H1 (cell line): ENCODE data around the gene DHRS3. TPM values are rescaled to one million over a fixed set of nuclear protein-coding genes. Genes with fewer than 3 reads are reported as not detected.

ENCODE experiments used
- CTCF ChIA-PET: fragments of 300-600 bp; sonication (Branson Sonifier 250); formaldehyde crosslinking; loops from one replicate; lab custom pipeline; 2021; ENCODE audit not compliant: partially characterized antibody; lab: Charles Lee
- POLR2A ChIA-PET: fragments of 300-600 bp; sonication (Branson Sonifier 250); formaldehyde crosslinking; loops from one replicate; lab custom pipeline; 2021; ENCODE audit warnings: inconsistent platforms; ENCODE audit not compliant: partially characterized antibody; lab: Charles Lee
- DNase-seq, 2 experiments: peaks; one replicate each; pipeline versions ENCODE4 v3.0.0 to v3.0.0-alpha.2; 2010 to 2022; ENCODE audit warnings: low spot score in 2 of 2, low read depth in 1 of 2, mixed read lengths in 1 of 2
- FAIRE-seq: peaks from 2 replicates; lab custom pipeline; 2011; peaks lifted over from hg19 to GRCh38; lab: Jason Lieb, UNC
- H2AFZ ChIP-seq: 2 replicates; pipeline ENCODE4 v1.8.1; 2012; ENCODE audit warnings: low read length, inconsistent platforms
- H2AK5ac ChIP-seq: 2 replicates; pipeline ENCODE4 v1.6.1; 2013; ENCODE audit warnings: low read depth, low read length
- H2BK120ac ChIP-seq: replicated peaks from 2 replicates; pipeline ENCODE3; 2013; ENCODE audit warnings: low read depth, low read length, inconsistent platforms
- H2BK12ac ChIP-seq: 2 replicates; pipeline ENCODE4 v1.6.1; 2013; ENCODE audit warnings: low read depth, low read length
- H2BK15ac ChIP-seq: 2 replicates; pipeline ENCODE4 v1.6.1; 2013; ENCODE audit warnings: low read length
- H2BK20ac ChIP-seq: 2 replicates; pipeline ENCODE4 v1.6.1; 2013; ENCODE audit warnings: low read length
- H2BK5ac ChIP-seq: 2 replicates; pipeline ENCODE4 v1.6.1; 2013; ENCODE audit warnings: low read depth, low read length
- H3K14ac ChIP-seq: 2 replicates; pipeline ENCODE4 v1.6.1; 2013; ENCODE audit warnings: inconsistent platforms; ENCODE audit not compliant: insufficient read length
- H3K18ac ChIP-seq: 2 replicates; pipeline ENCODE4 v1.6.1; 2013; ENCODE audit warnings: low read length; ENCODE audit errors: extremely low read depth
- H3K23ac ChIP-seq: 2 replicates; pipeline ENCODE4 v1.6.1; 2013; ENCODE audit warnings: inconsistent platforms; ENCODE audit not compliant: insufficient read length
- H3K23me2 ChIP-seq: 2 replicates; pipeline ENCODE4 v1.6.1; 2013; ENCODE audit warnings: low read depth, low read length
- H3K27ac ChIP-seq: 2 replicates; pipeline ENCODE4 v1.6.1; 2011; ENCODE audit warnings: low read depth, low read length, inconsistent platforms
- H3K27me3 ChIP-seq, 4 experiments: replicated peaks in 1 of 4; 1 replicate in 1 of 4; 2 replicates in 3 of 4; pipeline versions ENCODE4 v1.6.1 to v1.8.1; 2011 to 2013; ENCODE audit warnings: low read length in 3 of 4, mild to moderate bottlenecking in 3 of 4, inconsistent platforms in 2 of 4, mixed read lengths in 2 of 4, moderate library complexity in 1 of 4; ENCODE audit not compliant: control insufficient read depth in 3 of 4, insufficient read depth in 3 of 4; ENCODE audit errors: extremely low read depth in 1 of 4
- H3K36me3 ChIP-seq, 4 experiments: 2 replicates each; pipeline versions ENCODE4 v1.6.1 to v1.8.1; 2011 to 2013; ENCODE audit warnings: mild to moderate bottlenecking in 4 of 4, low read length in 3 of 4, moderate library complexity in 2 of 4, control low read depth in 1 of 4, inconsistent platforms in 1 of 4; ENCODE audit not compliant: insufficient read depth in 4 of 4, control insufficient read depth in 2 of 4
- H3K4ac ChIP-seq: replicated peaks from 2 replicates; pipeline ENCODE3; 2013; ENCODE audit warnings: low read length, low read depth, mixed read lengths, inconsistent platforms; ENCODE audit not compliant: insufficient read length
- H3K4me1 ChIP-seq, 4 experiments: replicated peaks in 1 of 4; 1 replicate in 1 of 4; 2 replicates in 3 of 4; pipeline versions ENCODE4 v1.6.1 to v1.8.1; 2011 to 2013; ENCODE audit warnings: low read length in 3 of 4, inconsistent platforms in 2 of 4, mixed read lengths in 1 of 4; ENCODE audit not compliant: insufficient read depth in 4 of 4, control insufficient read depth in 3 of 4
- H3K4me2 ChIP-seq, 2 experiments: 2 replicates each; pipeline versions ENCODE4 v1.6.1 to v1.8.1; 2011 to 2013; ENCODE audit warnings: low read depth in 2 of 2, low read length in 2 of 2, control low read depth in 1 of 2, inconsistent platforms in 1 of 2, mild to moderate bottlenecking in 1 of 2; ENCODE audit not compliant: insufficient read depth in 1 of 2
- H3K4me3 ChIP-seq, 4 experiments: fragments of 200-600, 300-600 bp in 1 of 4; sonication (generic), shearing (Covaris generic), sonication (Bioruptor Twin) in 1 of 4; 2 replicates each; pipeline versions ENCODE4 v1.5.1 to v1.8.1; 2011 to 2016; ENCODE audit warnings: low read length in 4 of 4, low read depth in 3 of 4, control low read depth in 2 of 4, inconsistent platforms in 2 of 4, mild to moderate bottlenecking in 2 of 4, mixed read lengths in 1 of 4, moderate library complexity in 1 of 4; ENCODE audit not compliant: insufficient read depth in 2 of 4; ENCODE audit errors: extremely low read depth in 1 of 4
- H3K56ac ChIP-seq: replicated peaks from 2 replicates; pipeline ENCODE3; 2013; ENCODE audit warnings: low read depth, mild to moderate bottlenecking, mixed read lengths, low read length, inconsistent platforms; ENCODE audit not compliant: insufficient read length
- H3K79me1 ChIP-seq: 2 replicates; pipeline ENCODE4 v1.6.1; 2013; ENCODE audit warnings: low read depth, low read length, control low read depth
- H3K79me2 ChIP-seq, 2 experiments: 2 replicates each; pipeline versions ENCODE4 v1.6.1 to v1.8.1; 2012 to 2013; ENCODE audit warnings: low read length in 2 of 2, mild to moderate bottlenecking in 2 of 2, inconsistent platforms in 1 of 2; ENCODE audit not compliant: insufficient read depth in 2 of 2, control insufficient read depth in 1 of 2
- H3K9ac ChIP-seq, 4 experiments: replicated peaks in 1 of 4; 1 replicate in 1 of 4; 2 replicates in 3 of 4; pipeline versions ENCODE4 v1.6.1 to v1.8.1; 2011 to 2013; ENCODE audit warnings: low read depth in 3 of 4, low read length in 3 of 4, control low read depth in 2 of 4, mild to moderate bottlenecking in 2 of 4, moderate library complexity in 2 of 4, inconsistent platforms in 1 of 4; ENCODE audit errors: extremely low read depth in 1 of 4
- H3K9me3 ChIP-seq, 2 experiments: 2 replicates each; pipeline versions ENCODE4 v1.6.1 to v1.8.1; 2012 to 2013; ENCODE audit warnings: mild to moderate bottlenecking in 2 of 2, moderate library complexity in 2 of 2, control low read depth in 1 of 2, inconsistent platforms in 1 of 2, low read depth in 1 of 2, low read length in 1 of 2, mixed read lengths in 1 of 2; ENCODE audit not compliant: insufficient read depth in 2 of 2
- H4K20me1 ChIP-seq, 2 experiments: replicated peaks in 1 of 2; 2 replicates each; pipeline versions ENCODE3 to v1.8.1; 2011 to 2013; ENCODE audit warnings: inconsistent platforms in 2 of 2, low read length in 2 of 2, mild to moderate bottlenecking in 1 of 2; ENCODE audit not compliant: insufficient read depth in 2 of 2, control insufficient read depth in 1 of 2
- H4K5ac ChIP-seq: 2 replicates; pipeline ENCODE4 v1.6.1; 2013; ENCODE audit warnings: low read length, low read depth, mixed read lengths, inconsistent platforms; ENCODE audit not compliant: insufficient read length
- H4K8ac ChIP-seq: 2 replicates; pipeline ENCODE4 v1.8.0; 2013; ENCODE audit warnings: mild to moderate bottlenecking, moderate library complexity, low read length, inconsistent platforms; ENCODE audit not compliant: insufficient read depth; ENCODE audit errors: extremely low read depth
- H4K91ac ChIP-seq: replicated peaks from 2 replicates; pipeline ENCODE3; 2013; ENCODE audit warnings: low read length, mixed read lengths, inconsistent platforms; ENCODE audit not compliant: insufficient read length
- CBX8 ChIP-seq: fragments of 300-800, 300-1000 bp; sonication (generic); IDR thresholded peaks from 2 replicates; pipeline ENCODE4 v1.7.1; 2016; ENCODE audit warnings: low read depth, low read length, borderline replicate concordance
- CREB1 ChIP-seq: IDR thresholded peaks from 2 replicates; pipeline ENCODE4 v1.6.1; 2012; ENCODE audit warnings: inconsistent platforms
- EZH2 ChIP-seq: fragments of 200-600 bp; sonication (generic); IDR thresholded peaks from 2 replicates; pipeline ENCODE4 v1.7.1; 2012; ENCODE audit warnings: low read depth, mild to moderate bottlenecking, moderate library complexity, low read length, inconsistent platforms; ENCODE audit not compliant: severe bottlenecking
- GABPA ChIP-seq: IDR thresholded peaks from 2 replicates; pipeline ENCODE4 v1.6.1; 2011; ENCODE audit warnings: mild to moderate bottlenecking, low read length, moderate library complexity, borderline replicate concordance; ENCODE audit not compliant: insufficient read depth
- JUN ChIP-seq: IDR thresholded peaks from 2 replicates; pipeline ENCODE4 v1.6.1; 2011; ENCODE audit warnings: low read depth, mild to moderate bottlenecking, improper control_type of control experiment, low read length
- NRF1 ChIP-seq: IDR thresholded peaks from 2 replicates; pipeline ENCODE4 v1.6.1; 2011; ENCODE audit warnings: mild to moderate bottlenecking, low read depth, low read length, improper control_type of control experiment
- PHF8 ChIP-seq: fragments of 200-600 bp; sonication (generic); conservative IDR thresholded peaks from 2 replicates; pipeline ENCODE4 v1.7.1; 2012; ENCODE audit warnings: low read depth, mild to moderate bottlenecking, inconsistent platforms, low read length, moderate library complexity
- RFX5 ChIP-seq: IDR thresholded peaks from 2 replicates; pipeline ENCODE4 v1.6.1; 2011; ENCODE audit warnings: low read depth, low read length, improper control_type of control experiment, borderline replicate concordance
- SUZ12 ChIP-seq: fragments of 200-600 bp; sonication (generic); IDR thresholded peaks from 2 replicates; pipeline ENCODE4 v1.6.1; 2012; ENCODE audit warnings: mild to moderate bottlenecking, inconsistent platforms, low read length, moderate library complexity, mixed read lengths
- TAF1 ChIP-seq: IDR thresholded peaks from 2 replicates; pipeline ENCODE4 v1.6.1; 2011; ENCODE audit warnings: mild to moderate bottlenecking, low read depth, low read length
- WGBS, 2 experiments: shearing (Covaris generic) in 1 of 2; methylation state at CpG; one replicate each; pipeline versions ENCODE4 v1.1.6 to v1.1.7; 2013 to 2015; ENCODE audit warnings: low lambda C conversion rate in 2 of 2, mixed read lengths in 2 of 2, inconsistent platforms in 1 of 2, low coverage in 1 of 2, missing lambda C conversion rate in 1 of 2; ENCODE audit not compliant: insufficient replicate concordance in 2 of 2, insufficient coverage in 1 of 2, insufficient read length in 1 of 2; ENCODE audit errors: extremely low coverage in 1 of 2, missing lambda C conversion rate in 1 of 2; 5-methylcytosine and 5-hydroxymethylcytosine counted together
- polyA plus RNA-seq, 7 experiments: library from polyadenylated mRNA; depleted of rRNA in 3 of 7; stranded (reverse) in 5 of 7; unstranded in 2 of 7; fragments of >200 nt in 5 of 7; fragments of 200-250 nt in 2 of 7; gene quantifications; 1 replicate in 5 of 7; 2 replicates in 1 of 7; 4 replicates in 1 of 7; pipeline versions ENCODE4 v1.2.1 to v1.2.3, GENCODE V29; 2011 to 2013; ENCODE audit warnings: missing spikeins in 2 of 7, mixed read lengths in 2 of 7
- total RNA-seq: library from RNA; stranded (reverse); fragmentation: NEBNext Ultra II Directional; extraction: Animal tissue kit (Norgen Biotek cat#: 25700); gene quantifications from 2 replicates; pipeline ENCODE4 v1.2.1, GENCODE V29; 2021

Gene DHRS3
- total and polyA plus RNA-seq, 2 of the 8 experiments (the other 6 are each of a cell fraction or from before 2014, with no cell fraction given): 32.5 to 36.4 TPM

DNA sequence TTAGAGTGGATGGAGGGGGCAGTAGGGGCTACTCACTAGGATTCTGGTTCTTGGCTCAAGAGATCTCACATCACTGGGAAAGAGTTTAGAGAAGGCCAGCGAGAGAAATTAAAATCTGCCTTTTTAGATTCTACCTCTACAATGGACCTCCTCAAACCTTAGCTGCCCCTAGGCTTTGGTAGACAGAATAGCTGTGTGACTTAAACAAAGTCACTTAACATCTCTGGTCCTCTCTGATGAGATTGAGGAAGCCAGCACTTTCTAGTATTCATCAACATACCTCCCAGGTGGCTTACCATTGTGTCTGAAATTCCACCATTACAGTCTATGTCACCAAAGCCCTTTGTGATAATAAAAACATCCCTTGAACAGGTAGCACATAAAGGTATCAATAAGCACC is 44.5 kb upstream of the DHRS3 start:
- no peak overlapping the region for H3K14ac ChIP-seq
- H3K9me3 ChIP-seq: no peaks in the 10 kb centered on the region
- POLR2A ChIA-PET: no interaction called here
- H4K20me1 ChIP-seq: no peaks in the 10 kb centered on the region
- no peak overlapping the region for H2AFZ ChIP-seq
- H3K4ac ChIP-seq: no peak overlapping the region
- H2BK15ac ChIP-seq: no peak overlapping the region
- H3K79me1 ChIP-seq: no peaks in the 10 kb centered on the region
- 90% methylated on average over 1 of the region's 1 CpG; no CpG with 5 or more reads in 1 of the 2 experiments for WGBS, 2 experiments
- H2AK5ac ChIP-seq: no peak overlapping the region
- no peaks in the 10 kb centered on the region; the same call in 1 of the 2 replicates for H3K23me2 ChIP-seq
- no peak overlapping the region for H3K56ac ChIP-seq
- no peak overlapping the region for H3K4me2 ChIP-seq
- H2BK12ac ChIP-seq: no peak overlapping the region
- H3K9ac ChIP-seq: no peak overlapping the region
- H4K91ac ChIP-seq: no peak overlapping the region
- no peak for DNase-seq
- H2BK120ac ChIP-seq: no peak overlapping the region
- no peaks in the 10 kb centered on the region for H3K36me3 ChIP-seq
- H3K4me3 ChIP-seq: no peak overlapping the region
- H3K27me3 ChIP-seq: peaks cover 0 to 1% (median 0%) of the 10 kb centered on the region in 4 experiments; a peak in 1 of 7 replicates
- no peaks in the 10 kb centered on the region for H3K79me2 ChIP-seq
- H4K5ac ChIP-seq: no peak overlapping the region
- no peak overlapping the region for H2BK5ac ChIP-seq
- H3K27ac ChIP-seq: no peak overlapping the region
- CTCF ChIA-PET: no interaction called here
- no peaks in the 10 kb centered on the region for H3K4me1 ChIP-seq
- H3K23ac ChIP-seq: no peak overlapping the region
- no peak overlapping the region for H3K18ac ChIP-seq
- H2BK20ac ChIP-seq: no peak overlapping the region
- no peak for FAIRE-seq
- no peak overlapping the region for H4K8ac ChIP-seq
- TF ChIP-seq EZH2 (no peak), JUN (no peak), SUZ12 (no peak), GABPA (no peak), CBX8 (no peak), PHF8 (no peak), TAF1 (no peak), NRF1 (no peak), RFX5 (no peak), CREB1 (no peak)
